Motor neuron (in vitro differentiated cells): ENCODE measurements around the gene CDK5RAP2. TPM values are rescaled to one million over a fixed set of nuclear protein-coding genes. Genes with fewer than 3 reads are reported as not detected.

Experiments
- total RNA-seq, 8 experiments: library from RNA; unstranded; fragments of 300-600 nt; gene quantifications; 2 replicates each; pipeline versions ENCODE4 v1.2.3 to v1.2.4, GENCODE V29; 2022

CDK5RAP2 gene
- total RNA-seq, 8 experiments from 2014 or later, result 14.1 to 60.0 (median 34.4) TPM

Other genes starting within 250 kb of the CDK5RAP2 start
- 10 to 100 TPM in 6 of 8 experiments, 1 to 10 TPM in 2; 6.5 to 40.0 (median 14.1) TPM for gene MEGF9, start 134.3 kb upstream of the CDK5RAP2 start, total RNA-seq
- 10 to 100 TPM; 13.7 to 72.2 (median 25.4) TPM for gene FBXW2, start 213.2 kb upstream of the CDK5RAP2 start, total RNA-seq